ENCODE data around the gene SLC35C1.
A peak's percentile ranks its signal among the peaks of the same experiment; 100 is the strongest.

DNA sequence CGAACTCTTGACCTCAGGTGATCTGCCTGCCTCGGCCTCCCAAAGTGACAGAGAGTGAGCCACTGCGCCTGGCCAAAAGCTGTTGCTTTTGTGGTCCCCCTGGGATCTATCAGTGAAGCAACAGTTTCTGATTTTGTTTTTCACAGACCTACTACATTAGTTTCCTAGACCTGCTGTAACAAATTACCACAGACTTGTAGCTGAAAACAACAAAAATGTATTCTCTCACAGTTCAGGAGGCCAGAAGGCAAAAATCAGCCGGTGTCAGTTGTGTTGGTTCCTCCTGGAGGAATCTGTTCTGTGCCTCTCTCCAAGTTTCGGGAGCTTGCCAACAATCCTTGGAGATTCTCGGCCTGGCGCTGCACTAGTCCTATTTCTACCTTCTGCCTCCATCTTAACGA lies 8.5 kb upstream of the SLC35C1 start:
- TF ChIP-seq, protein P1, sequence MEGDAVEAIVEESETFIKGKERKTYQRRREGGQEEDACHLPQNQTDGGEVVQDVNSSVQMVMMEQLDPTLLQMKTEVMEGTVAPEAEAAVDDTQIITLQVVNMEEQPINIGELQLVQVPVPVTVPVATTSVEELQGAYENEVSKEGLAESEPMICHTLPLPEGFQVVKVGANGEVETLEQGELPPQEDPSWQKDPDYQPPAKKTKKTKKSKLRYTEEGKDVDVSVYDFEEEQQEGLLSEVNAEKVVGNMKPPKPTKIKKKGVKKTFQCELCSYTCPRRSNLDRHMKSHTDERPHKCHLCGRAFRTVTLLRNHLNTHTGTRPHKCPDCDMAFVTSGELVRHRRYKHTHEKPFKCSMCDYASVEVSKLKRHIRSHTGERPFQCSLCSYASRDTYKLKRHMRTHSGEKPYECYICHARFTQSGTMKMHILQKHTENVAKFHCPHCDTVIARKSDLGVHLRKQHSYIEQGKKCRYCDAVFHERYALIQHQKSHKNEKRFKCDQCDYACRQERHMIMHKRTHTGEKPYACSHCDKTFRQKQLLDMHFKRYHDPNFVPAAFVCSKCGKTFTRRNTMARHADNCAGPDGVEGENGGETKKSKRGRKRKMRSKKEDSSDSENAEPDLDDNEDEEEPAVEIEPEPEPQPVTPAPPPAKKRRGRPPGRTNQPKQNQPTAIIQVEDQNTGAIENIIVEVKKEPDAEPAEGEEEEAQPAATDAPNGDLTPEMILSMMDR (IDR thresholded peaks at IDR 0.05): no peak
- TF ChIP-seq EP300 (IDR thresholded peaks at IDR 0.05): peak in 1 of 2 donors; percentile 33
